Uterus (tissue), 2 donors: ENCODE measurements around the gene ADAP2.

Source experiments
- POLR2A ChIP-seq, 2 donors: fragments of 450-650 bp; IDR thresholded peaks; one replicate each; pipeline ENCODE4 v1.6.1; 2016; ENCODE audit warnings: antibody characterized with exemption in 2 of 2, mild to moderate bottlenecking in 1 of 2, moderate library complexity in 1 of 2
- TF ChIP-seq, protein P1 (sequence below), 4 experiments: fragments of 200-600 bp in 2 of 4; fragments of 450-650 bp in 2 of 4; sonication (generic) in 2 of 4; IDR thresholded peaks; one replicate each; pipeline ENCODE4 v1.5.1; 2016 to 2019; ENCODE audit warnings: antibody characterized with exemption in 4 of 4, mild to moderate bottlenecking in 2 of 4, moderate library complexity in 1 of 4

DNA sequence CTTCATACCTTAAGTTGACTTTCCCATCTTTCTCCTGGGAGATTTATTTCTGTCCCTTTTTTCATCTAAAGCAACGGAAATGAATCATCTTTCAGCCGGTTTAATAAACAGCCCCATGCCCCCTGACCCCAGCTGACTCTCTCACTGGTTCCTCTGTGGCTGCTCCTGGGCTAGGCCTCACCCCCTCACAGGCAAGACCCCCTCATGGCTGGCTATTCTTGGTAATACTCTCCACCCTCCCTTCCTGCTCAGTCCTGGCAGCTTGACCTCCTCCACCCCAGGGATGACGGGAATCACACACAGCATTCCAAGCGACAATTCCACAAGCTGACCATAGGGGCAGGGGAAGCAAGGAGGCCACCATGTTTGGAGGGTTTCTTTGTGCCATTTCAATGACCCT is 1.5 kb upstream of the ADAP2 start:
- TF ChIP-seq, protein P1, sequence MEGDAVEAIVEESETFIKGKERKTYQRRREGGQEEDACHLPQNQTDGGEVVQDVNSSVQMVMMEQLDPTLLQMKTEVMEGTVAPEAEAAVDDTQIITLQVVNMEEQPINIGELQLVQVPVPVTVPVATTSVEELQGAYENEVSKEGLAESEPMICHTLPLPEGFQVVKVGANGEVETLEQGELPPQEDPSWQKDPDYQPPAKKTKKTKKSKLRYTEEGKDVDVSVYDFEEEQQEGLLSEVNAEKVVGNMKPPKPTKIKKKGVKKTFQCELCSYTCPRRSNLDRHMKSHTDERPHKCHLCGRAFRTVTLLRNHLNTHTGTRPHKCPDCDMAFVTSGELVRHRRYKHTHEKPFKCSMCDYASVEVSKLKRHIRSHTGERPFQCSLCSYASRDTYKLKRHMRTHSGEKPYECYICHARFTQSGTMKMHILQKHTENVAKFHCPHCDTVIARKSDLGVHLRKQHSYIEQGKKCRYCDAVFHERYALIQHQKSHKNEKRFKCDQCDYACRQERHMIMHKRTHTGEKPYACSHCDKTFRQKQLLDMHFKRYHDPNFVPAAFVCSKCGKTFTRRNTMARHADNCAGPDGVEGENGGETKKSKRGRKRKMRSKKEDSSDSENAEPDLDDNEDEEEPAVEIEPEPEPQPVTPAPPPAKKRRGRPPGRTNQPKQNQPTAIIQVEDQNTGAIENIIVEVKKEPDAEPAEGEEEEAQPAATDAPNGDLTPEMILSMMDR (IDR thresholded peaks at IDR 0.05): no peak
- no peak for TF ChIP-seq POLR2A (IDR thresholded peaks at IDR 0.05)
